Sigmoid colon (tissue), 4 donors: ENCODE measurements around the gene TSKU.

Experiments
- POLR2A ChIP-seq, 2 donors: fragments of 450-650 bp; IDR thresholded peaks; one replicate each; pipeline ENCODE4 v1.6.1; 2016; ENCODE audit warnings: antibody characterized with exemption in 2 of 2, mild to moderate bottlenecking in 2 of 2, moderate library complexity in 2 of 2
- POLR2AphosphoS5 ChIP-seq, 4 donors: sonication (generic); formaldehyde crosslinking; IDR thresholded peaks; one replicate each; pipeline ENCODE4 v1.6.1; 2017; ENCODE audit warnings: antibody characterized with exemption in 4 of 4
- TF ChIP-seq, protein P1 (sequence below), 4 experiments: fragments of 450-650 bp in 3 of 4; fragments of 200-600 bp in 1 of 4; IDR thresholded peaks; one replicate each; pipeline ENCODE4 v1.5.1; 2016 to 2019; ENCODE audit warnings: antibody characterized with exemption in 4 of 4, mild to moderate bottlenecking in 3 of 4, moderate library complexity in 2 of 4

DNA sequence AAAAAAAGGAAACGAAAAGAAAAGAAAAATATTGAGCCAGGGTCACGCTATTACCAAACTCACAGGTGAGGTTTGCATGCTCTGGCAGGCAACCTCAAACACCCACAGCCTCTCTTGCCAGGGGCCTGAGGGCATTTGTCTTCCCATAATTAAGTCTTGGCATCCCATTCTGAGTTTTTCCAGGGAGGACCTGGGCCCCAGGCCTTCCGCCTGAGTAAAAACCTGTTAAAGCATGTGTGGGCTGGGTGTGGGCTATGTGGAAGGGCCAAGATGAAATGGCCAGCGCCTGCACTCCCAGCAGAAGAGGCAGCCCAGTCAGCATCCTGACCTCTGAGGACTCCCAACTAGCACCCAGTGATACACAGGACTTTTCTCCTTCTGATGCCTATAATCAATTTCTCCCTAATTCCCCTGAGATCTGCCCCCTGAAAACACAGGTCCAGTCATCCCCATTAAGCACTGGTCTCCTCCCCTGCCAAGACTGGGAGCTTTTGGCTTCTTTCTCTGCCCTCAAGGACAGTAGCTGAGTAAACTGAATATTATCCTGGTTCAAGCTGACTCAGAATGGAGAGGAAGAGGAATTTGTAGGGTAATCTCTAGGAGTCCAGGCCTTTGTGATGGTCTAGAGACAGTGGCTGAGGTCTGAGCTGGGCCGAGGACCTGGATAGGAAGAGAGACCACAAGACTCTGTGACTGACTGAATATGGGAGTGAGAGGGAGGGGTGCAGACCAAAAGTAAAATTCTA, 42.0 kb downstream of the TSKU start:
- TF ChIP-seq, protein P1, sequence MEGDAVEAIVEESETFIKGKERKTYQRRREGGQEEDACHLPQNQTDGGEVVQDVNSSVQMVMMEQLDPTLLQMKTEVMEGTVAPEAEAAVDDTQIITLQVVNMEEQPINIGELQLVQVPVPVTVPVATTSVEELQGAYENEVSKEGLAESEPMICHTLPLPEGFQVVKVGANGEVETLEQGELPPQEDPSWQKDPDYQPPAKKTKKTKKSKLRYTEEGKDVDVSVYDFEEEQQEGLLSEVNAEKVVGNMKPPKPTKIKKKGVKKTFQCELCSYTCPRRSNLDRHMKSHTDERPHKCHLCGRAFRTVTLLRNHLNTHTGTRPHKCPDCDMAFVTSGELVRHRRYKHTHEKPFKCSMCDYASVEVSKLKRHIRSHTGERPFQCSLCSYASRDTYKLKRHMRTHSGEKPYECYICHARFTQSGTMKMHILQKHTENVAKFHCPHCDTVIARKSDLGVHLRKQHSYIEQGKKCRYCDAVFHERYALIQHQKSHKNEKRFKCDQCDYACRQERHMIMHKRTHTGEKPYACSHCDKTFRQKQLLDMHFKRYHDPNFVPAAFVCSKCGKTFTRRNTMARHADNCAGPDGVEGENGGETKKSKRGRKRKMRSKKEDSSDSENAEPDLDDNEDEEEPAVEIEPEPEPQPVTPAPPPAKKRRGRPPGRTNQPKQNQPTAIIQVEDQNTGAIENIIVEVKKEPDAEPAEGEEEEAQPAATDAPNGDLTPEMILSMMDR (IDR thresholded peaks at IDR 0.05), result no peak
- no peak for TF ChIP-seq POLR2A (IDR thresholded peaks at IDR 0.05)
- no peak for TF ChIP-seq POLR2AphosphoS5 (IDR thresholded peaks at IDR 0.05)
